ENCODE data around the gene PSMA6. TPM values are rescaled to one million over a fixed set of nuclear protein-coding genes. Genes with fewer than 3 reads are reported as not detected.

PSMA6 gene
- total and polyA plus RNA-seq, 2 of the 13 experiments (the other 11 are each of a cell fraction or from before 2014, with no cell fraction given): 525 to 1,109 TPM

- TF ChIP-seq ZNF770 (CRISPR knock-in tag; IDR thresholded peaks at IDR 0.05): no peak
- peak; percentile 17; the same call in 1 of the 2 replicates for TF ChIP-seq FOXO1 (CRISPR knock-in tag; IDR thresholded peaks at IDR 0.05)
- no peak for TF ChIP-seq CREM (IDR thresholded peaks at IDR 0.05)
- no peak for TF ChIP-seq CREM (CRISPR knock-in tag; IDR thresholded peaks at IDR 0.05)
- TF ChIP-seq ZHX1 (CRISPR knock-in tag; IDR thresholded peaks at IDR 0.05; ENCODE audit: low read depth): no peak
- no peak for TF ChIP-seq TCF12 (IDR thresholded peaks at IDR 0.05)
- 0 out of 2 replicates have a peak, but pooled peaks have one; percentile 39 for TF ChIP-seq TCF12 (CRISPR knock-in tag; IDR thresholded peaks at IDR 0.05)
- no peak for TF ChIP-seq SOX5 (CRISPR knock-in tag; IDR thresholded peaks at IDR 0.05; ENCODE audit: borderline replicate concordance)
- TF ChIP-seq ZNF792 (CRISPR knock-in tag; IDR thresholded peaks at IDR 0.05): no peak
- 0 out of 2 replicates have a peak, but pooled peaks have one; percentile 11 for TF ChIP-seq ZNF574 (CRISPR knock-in tag; IDR thresholded peaks at IDR 0.05)
- no peak for TF ChIP-seq TOPORS (CRISPR knock-in tag; IDR thresholded peaks at IDR 0.05)
- no peak for TF ChIP-seq CBFB (CRISPR knock-in tag; IDR thresholded peaks at IDR 0.05)
- TF ChIP-seq ZNF468 (CRISPR knock-in tag; IDR thresholded peaks at IDR 0.05): no peak
- no peak for TF ChIP-seq BRCA1 (CRISPR knock-in tag; IDR thresholded peaks at IDR 0.05)
- no peak for TF ChIP-seq E2F5 (CRISPR knock-in tag; conservative IDR thresholded peaks at IDR 0.05)
- TF ChIP-seq XRCC5 (optimal IDR thresholded peaks at IDR 0.05; ENCODE audit: low read length): peak; percentile 47
These were observed 46.7 kb downstream of the PSMA6 start (continued) for GRCh38 chr14:35338731-35339405.
